Measurements from ENCODE around the gene FOXM1.

Gene FOXM1

DNA sequence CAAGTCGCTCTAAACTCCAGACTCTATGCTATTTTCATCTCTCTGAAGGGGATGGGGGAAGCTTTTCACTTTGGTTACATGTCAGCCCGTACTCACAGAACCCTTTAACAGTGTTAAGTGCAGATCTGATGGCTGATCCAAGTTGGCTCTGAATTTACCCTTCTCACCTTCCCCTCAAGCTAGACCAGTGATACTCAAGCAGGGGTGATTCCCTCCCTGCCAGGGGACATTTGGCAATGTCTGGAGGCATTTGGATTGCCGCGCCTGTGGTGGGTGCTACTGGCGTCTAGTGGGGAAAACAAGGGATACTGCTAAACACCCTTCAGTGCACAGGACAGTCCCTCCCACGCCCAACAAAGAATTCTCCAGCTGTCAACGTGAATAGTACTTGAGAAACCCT is 14.1 kb downstream of the FOXM1 start:
- DNase-seq (ENCODE audit: low read depth): no peak
- TF ChIP-seq, protein P1, sequence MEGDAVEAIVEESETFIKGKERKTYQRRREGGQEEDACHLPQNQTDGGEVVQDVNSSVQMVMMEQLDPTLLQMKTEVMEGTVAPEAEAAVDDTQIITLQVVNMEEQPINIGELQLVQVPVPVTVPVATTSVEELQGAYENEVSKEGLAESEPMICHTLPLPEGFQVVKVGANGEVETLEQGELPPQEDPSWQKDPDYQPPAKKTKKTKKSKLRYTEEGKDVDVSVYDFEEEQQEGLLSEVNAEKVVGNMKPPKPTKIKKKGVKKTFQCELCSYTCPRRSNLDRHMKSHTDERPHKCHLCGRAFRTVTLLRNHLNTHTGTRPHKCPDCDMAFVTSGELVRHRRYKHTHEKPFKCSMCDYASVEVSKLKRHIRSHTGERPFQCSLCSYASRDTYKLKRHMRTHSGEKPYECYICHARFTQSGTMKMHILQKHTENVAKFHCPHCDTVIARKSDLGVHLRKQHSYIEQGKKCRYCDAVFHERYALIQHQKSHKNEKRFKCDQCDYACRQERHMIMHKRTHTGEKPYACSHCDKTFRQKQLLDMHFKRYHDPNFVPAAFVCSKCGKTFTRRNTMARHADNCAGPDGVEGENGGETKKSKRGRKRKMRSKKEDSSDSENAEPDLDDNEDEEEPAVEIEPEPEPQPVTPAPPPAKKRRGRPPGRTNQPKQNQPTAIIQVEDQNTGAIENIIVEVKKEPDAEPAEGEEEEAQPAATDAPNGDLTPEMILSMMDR (IDR thresholded peaks at IDR 0.05; ENCODE audit: insufficient read depth, low read depth, low read length, missing control alignments): no peak
- H3K4me3 ChIP-seq (ENCODE audit: low read length): no peak overlapping the region

DNA sequence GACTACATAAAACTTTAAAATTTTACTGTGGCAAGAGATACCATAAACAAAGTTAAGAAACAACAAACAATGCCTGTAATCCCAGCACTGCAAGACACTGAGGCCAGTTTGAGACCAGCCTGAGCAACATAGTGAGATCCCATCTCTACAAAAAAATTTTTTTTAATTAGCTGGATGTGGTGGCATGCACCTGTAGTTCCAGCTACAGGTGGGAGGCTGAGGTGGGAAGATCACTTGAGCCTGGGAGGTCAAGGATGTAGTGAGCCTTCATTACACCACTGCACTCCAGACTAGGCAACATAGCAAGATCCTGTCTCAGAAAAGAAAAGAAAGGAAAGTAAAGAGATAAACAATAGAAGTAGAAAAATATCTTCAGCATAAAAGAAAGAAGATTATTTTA is 16.8 kb downstream of the FOXM1 start:
- DNase-seq (ENCODE audit: low read depth): no peak
- TF ChIP-seq, protein P1 (IDR thresholded peaks at IDR 0.05; ENCODE audit: insufficient read depth, low read depth, low read length, missing control alignments): no peak
- H3K4me3 ChIP-seq (ENCODE audit: low read length): no peak overlapping the region

DNA sequence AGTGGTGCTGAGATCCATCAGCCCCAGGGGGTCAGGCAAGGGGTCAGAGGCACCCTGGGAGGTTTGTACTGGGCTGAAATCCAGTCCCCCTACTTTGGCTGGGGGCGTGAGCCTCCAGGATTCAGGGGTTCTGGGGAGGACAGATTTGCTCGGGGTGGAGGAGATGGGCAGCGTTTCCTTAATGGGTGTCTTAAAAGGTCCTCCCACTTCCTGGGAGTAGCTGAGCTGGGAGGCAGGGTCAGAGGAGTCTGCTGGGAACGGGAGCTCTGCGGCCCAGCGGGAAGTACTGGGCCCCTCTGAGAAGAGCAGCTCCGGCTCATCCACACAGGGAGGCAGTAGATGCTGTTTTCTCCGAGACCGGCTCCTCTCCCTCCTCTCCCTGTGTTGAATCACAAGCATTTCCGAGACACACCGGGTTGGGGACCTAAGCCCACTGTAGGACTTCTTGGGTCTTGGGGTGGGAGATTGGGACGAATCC is 18.0 kb downstream of the FOXM1 start:
- DNase-seq (ENCODE audit: low read depth): no peak
- TF ChIP-seq, protein P1 (IDR thresholded peaks at IDR 0.05; ENCODE audit: insufficient read depth, low read depth, low read length, missing control alignments): no peak
- no peak overlapping the region for H3K4me3 ChIP-seq (ENCODE audit: low read length)

DNA sequence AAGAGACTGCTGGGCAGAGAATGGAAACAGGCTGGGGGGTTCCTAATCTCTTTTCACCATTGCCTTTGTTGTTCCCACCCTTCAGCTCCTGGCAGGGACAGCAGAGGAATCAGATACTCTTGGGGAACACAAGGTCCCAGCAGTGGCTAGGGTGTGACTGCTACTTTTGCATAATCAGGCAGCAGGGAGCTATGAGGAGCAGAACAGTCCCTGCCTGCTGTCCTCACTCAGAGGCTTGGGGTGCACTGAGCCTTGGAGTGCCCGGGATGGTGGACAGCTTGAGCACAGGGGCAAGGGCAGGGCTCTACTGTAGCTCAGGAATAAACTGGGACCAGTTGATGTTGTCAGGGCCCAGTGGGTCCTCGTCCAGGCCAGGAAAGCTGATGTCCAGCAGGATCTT is 18.6 kb downstream of the FOXM1 start:
- H3K4me3 ChIP-seq (ENCODE audit: low read length): no peak overlapping the region
- TF ChIP-seq, protein P1 (IDR thresholded peaks at IDR 0.05; ENCODE audit: insufficient read depth, low read depth, low read length, missing control alignments): no peak
- DNase-seq (ENCODE audit: low read depth): no peak

DNA sequence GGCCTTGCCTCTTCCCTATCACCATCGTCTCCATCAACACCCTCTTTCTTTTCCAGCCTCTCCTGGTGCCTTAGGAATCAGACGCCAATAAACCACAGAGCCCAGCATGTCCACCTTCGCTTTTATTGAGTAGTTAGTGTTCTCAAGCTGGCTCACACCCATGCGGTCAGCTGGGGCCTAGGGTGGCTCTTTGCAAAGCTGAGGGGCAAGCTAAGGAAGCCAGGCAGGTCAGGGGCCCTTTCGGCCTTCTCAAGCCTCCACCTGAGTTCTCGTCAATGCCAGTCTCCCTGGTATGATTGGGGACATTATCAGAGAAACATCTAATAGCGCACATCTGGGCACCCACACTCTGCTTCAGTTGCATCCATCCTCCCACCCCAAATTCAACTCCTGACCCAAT is 19.4 kb downstream of the FOXM1 start:
- TF ChIP-seq, protein P1 (IDR thresholded peaks at IDR 0.05; ENCODE audit: insufficient read depth, low read depth, low read length, missing control alignments): no peak
- no peak for DNase-seq (ENCODE audit: low read depth)
- no peak overlapping the region for H3K4me3 ChIP-seq (ENCODE audit: low read length)

DNA sequence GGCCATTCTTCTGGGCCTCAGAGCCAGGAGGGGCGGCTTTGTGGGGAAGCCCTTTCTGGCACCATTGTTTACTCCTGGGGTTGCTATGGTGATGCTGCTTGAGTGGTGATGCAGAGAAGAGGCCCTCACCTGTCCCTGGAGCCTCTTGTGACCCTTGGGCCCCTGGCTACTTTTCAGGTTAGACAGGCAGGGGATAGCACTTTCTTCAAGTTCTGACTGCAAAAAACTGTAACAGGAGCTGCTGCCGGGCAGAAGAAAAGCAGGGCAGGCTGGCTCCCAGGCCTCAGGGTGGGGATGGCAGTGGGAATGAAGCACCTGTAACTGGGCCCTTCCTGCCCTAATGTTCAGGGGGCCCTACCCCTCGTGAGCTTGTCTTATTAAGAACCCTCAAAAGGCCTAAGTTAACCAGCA is 19.9 kb downstream of the FOXM1 start, which contains the start of gene TEX52:
TEX52 (minus strand) TSS at position 19 of the 411 bp plus-strand sequence; CDS start at position 6, 13 bp downstream.
- TF ChIP-seq, protein P1 (IDR thresholded peaks at IDR 0.05; ENCODE audit: insufficient read depth, low read depth, low read length, missing control alignments): no peak
- DNase-seq (ENCODE audit: low read depth): no peak

DNA sequence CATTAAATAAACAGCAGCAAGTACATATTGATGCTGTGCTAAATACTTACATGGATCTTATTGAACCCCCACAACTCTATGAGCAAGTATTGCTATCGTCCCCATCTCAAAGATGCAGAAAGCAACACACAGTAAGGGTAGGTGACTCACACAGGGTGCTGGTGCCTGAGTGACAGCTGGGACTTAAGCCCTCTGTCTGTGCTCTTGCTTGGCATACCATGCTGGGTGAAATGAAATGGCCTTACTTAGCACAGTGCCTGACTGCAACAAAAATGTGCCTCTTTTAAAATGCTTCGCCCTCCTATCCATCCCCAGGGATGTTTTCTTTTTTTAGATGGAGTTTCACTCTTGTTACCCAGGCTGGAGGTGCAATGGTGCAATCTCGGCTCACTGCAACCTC is 20.9 kb downstream of the FOXM1 start:
- H3K4me3 ChIP-seq (ENCODE audit: low read length): no peak overlapping the region
- TF ChIP-seq, protein P1 (IDR thresholded peaks at IDR 0.05; ENCODE audit: insufficient read depth, low read depth, low read length, missing control alignments): no peak
- no peak for DNase-seq (ENCODE audit: low read depth)

More for the DNA sequence above, 19.9 kb downstream of the FOXM1 start, which contains the start of gene TEX52:
- no peak within 1 kb of the TSS for H3K4me3 ChIP-seq (ENCODE audit: low read length)

All from epithelial cell of esophagus (primary cell).